ENCODE results near the gene PPP2R3B. TPM values are rescaled to one million over a fixed set of nuclear protein-coding genes. Genes with fewer than 3 reads are reported as not detected.

The PPP2R3B gene
- total and polyA plus RNA-seq, 2 of the 4 experiments (the other 2 are of a cell fraction): 13.2 to 13.3 TPM

DNA sequence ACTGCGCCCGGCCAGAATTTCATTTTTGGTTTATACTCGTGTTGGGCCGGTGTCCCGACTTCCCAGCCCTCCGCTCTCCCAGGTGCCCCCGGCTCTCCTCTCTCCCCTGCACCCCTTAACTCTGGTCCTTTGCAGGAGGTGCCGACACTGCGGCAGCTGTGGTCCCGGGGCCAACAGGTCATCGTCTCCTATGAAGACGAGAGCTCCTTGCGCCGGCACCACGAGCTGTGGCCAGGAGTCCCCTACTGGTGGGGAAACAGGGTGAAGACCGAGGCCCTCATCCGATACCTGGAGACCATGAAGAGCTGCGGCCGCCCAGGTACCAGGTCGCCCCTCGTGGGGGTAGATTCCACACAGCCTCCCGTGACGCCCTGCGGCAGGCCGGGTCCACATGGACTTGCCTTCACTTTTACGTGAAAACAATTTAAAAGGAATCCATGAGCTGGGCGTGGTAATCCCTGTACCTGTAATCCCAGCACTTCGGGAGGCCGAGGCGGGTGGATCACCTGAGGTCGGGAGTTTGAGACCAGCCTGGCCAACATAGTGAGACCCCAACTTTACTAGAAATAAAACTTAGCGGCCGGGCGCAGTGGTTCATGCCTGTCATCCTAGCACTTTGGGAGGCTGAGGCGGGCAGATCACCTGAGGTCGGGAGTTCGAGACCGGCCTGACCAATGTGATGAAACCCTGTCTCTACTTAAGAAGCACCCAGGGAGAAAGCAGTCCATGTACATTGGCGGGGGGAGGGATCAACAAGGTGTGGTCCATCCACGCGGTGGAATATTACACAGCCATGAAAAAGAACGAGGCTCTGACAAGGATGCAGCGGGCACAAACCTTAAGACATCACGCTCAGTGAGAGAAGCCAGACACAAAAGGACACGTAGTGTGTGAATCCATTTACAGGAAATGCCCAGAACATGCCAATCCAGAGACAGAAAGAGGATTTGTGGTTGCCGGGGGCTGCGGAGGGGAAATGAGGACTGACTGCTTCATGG, 93.5 kb downstream of the PPP2R3B start:
- 97% methylated on average over 25 of the region's 47 CpGs; no CpG with 5 or more reads in 1 of the 2 experiments for WGBS, 2 experiments (ENCODE audit: extremely low coverage in 2 of 2, insufficient read length in 1 of 2)
- ATAC-seq (ENCODE audit: low read depth): no peak
- Histone ChIP-seq H3K36me3 (ENCODE audit: control insufficient read depth, insufficient read depth, low read length) (peaks cover 46% of the 10 kb centered on the region), H3K4me3 (ENCODE audit: insufficient read depth, low read depth, low read length) (no peak overlapping the region), H3K79me1 (ENCODE audit: low read depth in 1 of 2, low read length in 2 of 2) (no peaks in the 10 kb centered on the region), H3K4ac (ENCODE audit: low read depth, low read length) (no peak overlapping the region), H3K56ac (ENCODE audit: extremely low read depth, insufficient read depth, low read length) (no peak overlapping the region), H3K27me3 (ENCODE audit: control insufficient read depth, insufficient read depth, low read length) (no peaks in the 10 kb centered on the region), H3K18ac (ENCODE audit: low read depth, low read length) (no peak overlapping the region), H3K4me2 (ENCODE audit: low read depth, low read length) (no peak overlapping the region), H3K4me1 (ENCODE audit: control insufficient read depth, insufficient read depth, low read length) (no peaks in the 10 kb centered on the region), H4K8ac (ENCODE audit: low read depth in 2 of 2, low read length in 2 of 2) (no peak overlapping the region), H2AFZ (replicated peaks; ENCODE audit: low read length, poor library complexity) (no peak overlapping the region), H2BK5ac (ENCODE audit: low read depth, low read length, poor library complexity, severe bottlenecking) (no peak overlapping the region), H3K23ac (ENCODE audit: low read depth, low read length) (no peak overlapping the region), H2BK15ac (ENCODE audit: low read depth, low read length) (no peak overlapping the region), H3K9ac (ENCODE audit: low read depth, low read length) (no peak overlapping the region), H4K20me1 (ENCODE audit: insufficient read depth, low read length) (no peaks in the 10 kb centered on the region), H3K27ac (ENCODE audit: insufficient read depth, low read length) (no peak overlapping the region), H3K9me3 (ENCODE audit: control insufficient read depth, insufficient read depth, low read length) (0 out of 2 replicates have a peak, but pooled peaks cover 3% of the 10 kb centered on the region), H4K91ac (ENCODE audit: insufficient read depth, low read depth, low read length) (no peak overlapping the region), H3K9me1 (ENCODE audit: insufficient read depth, low read length) (no peaks in the 10 kb centered on the region), H2BK20ac (ENCODE audit: low read depth, low read length) (no peak overlapping the region), H2AK5ac (ENCODE audit: low read depth, low read length) (no peak overlapping the region), H4K5ac (ENCODE audit: low read depth, low read length) (no peak overlapping the region), H3K14ac (replicated peaks; ENCODE audit: low read depth, low read length) (no peak overlapping the region), H2BK120ac (ENCODE audit: low read depth, low read length) (no peak overlapping the region), H2AK9ac (replicated peaks; ENCODE audit: low read depth, low read length, poor library complexity) (no peak overlapping the region)
- dilution Hi-C loops (cut with HindIII; ENCODE audit: low sequenced_read_pairs, unreplicated experiment) (no loop called here), intact Hi-C loops (cut with micrococcal nuclease) (no loop called here), in situ Hi-C loops (cut with MboI; ENCODE audit: low sequenced_read_pairs) (no loop called here)
- ChIA-PET CTCF (no interaction called here), POLR2A (ENCODE audit: unreplicated experiment) (no interaction called here)
- TF ChIP-seq RCOR1 (IDR thresholded peaks at IDR 0.05; ENCODE audit: insufficient replicate concordance, low read length) (no peak), MXI1 (IDR thresholded peaks at IDR 0.05; ENCODE audit: borderline replicate concordance, low read depth, low read length) (no peak), CHD1 (IDR thresholded peaks at IDR 0.05; ENCODE audit: low read depth, low read length) (no peak), NFE2L2 (IDR thresholded peaks at IDR 0.05; ENCODE audit: low read depth, low read length) (no peak), RAD21 (IDR thresholded peaks at IDR 0.05; ENCODE audit: low read length) (no peak), RFX5 (IDR thresholded peaks at IDR 0.05; ENCODE audit: low read depth, low read length) (no peak), MAFK (IDR thresholded peaks at IDR 0.05; ENCODE audit: low read depth, low read length) (no peak), POLR2A (IDR thresholded peaks at IDR 0.05; ENCODE audit: low read depth, low read length) (no peak), CEBPB (IDR thresholded peaks at IDR 0.05; ENCODE audit: low read depth, low read length) (no peak), MAZ (IDR thresholded peaks at IDR 0.05; ENCODE audit: borderline replicate concordance, low read depth, low read length) (no peak)
- TF ChIP-seq, protein P1, sequence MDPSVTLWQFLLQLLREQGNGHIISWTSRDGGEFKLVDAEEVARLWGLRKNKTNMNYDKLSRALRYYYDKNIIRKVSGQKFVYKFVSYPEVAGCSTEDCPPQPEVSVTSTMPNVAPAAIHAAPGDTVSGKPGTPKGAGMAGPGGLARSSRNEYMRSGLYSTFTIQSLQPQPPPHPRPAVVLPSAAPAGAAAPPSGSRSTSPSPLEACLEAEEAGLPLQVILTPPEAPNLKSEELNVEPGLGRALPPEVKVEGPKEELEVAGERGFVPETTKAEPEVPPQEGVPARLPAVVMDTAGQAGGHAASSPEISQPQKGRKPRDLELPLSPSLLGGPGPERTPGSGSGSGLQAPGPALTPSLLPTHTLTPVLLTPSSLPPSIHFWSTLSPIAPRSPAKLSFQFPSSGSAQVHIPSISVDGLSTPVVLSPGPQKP (IDR thresholded peaks at IDR 0.05; ENCODE audit: borderline replicate concordance, low read depth, low read length): no peak
- TF ChIP-seq, protein P2, sequence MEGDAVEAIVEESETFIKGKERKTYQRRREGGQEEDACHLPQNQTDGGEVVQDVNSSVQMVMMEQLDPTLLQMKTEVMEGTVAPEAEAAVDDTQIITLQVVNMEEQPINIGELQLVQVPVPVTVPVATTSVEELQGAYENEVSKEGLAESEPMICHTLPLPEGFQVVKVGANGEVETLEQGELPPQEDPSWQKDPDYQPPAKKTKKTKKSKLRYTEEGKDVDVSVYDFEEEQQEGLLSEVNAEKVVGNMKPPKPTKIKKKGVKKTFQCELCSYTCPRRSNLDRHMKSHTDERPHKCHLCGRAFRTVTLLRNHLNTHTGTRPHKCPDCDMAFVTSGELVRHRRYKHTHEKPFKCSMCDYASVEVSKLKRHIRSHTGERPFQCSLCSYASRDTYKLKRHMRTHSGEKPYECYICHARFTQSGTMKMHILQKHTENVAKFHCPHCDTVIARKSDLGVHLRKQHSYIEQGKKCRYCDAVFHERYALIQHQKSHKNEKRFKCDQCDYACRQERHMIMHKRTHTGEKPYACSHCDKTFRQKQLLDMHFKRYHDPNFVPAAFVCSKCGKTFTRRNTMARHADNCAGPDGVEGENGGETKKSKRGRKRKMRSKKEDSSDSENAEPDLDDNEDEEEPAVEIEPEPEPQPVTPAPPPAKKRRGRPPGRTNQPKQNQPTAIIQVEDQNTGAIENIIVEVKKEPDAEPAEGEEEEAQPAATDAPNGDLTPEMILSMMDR (conservative IDR thresholded peaks at IDR 0.05; ENCODE audit: low read depth, low read length): no peak
- TF ChIP-seq, protein P3, sequence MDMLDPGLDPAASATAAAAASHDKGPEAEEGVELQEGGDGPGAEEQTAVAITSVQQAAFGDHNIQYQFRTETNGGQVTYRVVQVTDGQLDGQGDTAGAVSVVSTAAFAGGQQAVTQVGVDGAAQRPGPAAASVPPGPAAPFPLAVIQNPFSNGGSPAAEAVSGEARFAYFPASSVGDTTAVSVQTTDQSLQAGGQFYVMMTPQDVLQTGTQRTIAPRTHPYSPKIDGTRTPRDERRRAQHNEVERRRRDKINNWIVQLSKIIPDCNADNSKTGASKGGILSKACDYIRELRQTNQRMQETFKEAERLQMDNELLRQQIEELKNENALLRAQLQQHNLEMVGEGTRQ (IDR thresholded peaks at IDR 0.05; ENCODE audit: low read depth, low read length): no peak
- BruUV-seq (replicated peaks): no TSS peak
- no peak for DNase-seq
